Retinal pigment epithelial cell (primary cell): ENCODE results near the gene PDE4B.
A peak's percentile ranks its signal among the peaks of the same experiment; 100 is the strongest.

Source experiments
- DNase-seq: peaks from one replicate; pipeline ENCODE4 v3.0.0-alpha.2; 2010; ENCODE audit warnings: low read depth
- H3K4me3 ChIP-seq: 2 replicates; pipeline ENCODE4 v1.5.1; 2011; ENCODE audit warnings: mild to moderate bottlenecking, low read length, control low read depth, moderate library complexity
- CTCF ChIP-seq: conservative IDR thresholded peaks from 2 replicates; pipeline ENCODE4 v1.5.1; 2011; ENCODE audit warnings: low read depth, low read length, control low read depth, inconsistent platforms

PDE4B gene

GRCh38 chr1:66350001-66350547, 557.4 kb downstream of the PDE4B start:
- no peak for TF ChIP-seq CTCF
- DNase-seq: no peak

DNA sequence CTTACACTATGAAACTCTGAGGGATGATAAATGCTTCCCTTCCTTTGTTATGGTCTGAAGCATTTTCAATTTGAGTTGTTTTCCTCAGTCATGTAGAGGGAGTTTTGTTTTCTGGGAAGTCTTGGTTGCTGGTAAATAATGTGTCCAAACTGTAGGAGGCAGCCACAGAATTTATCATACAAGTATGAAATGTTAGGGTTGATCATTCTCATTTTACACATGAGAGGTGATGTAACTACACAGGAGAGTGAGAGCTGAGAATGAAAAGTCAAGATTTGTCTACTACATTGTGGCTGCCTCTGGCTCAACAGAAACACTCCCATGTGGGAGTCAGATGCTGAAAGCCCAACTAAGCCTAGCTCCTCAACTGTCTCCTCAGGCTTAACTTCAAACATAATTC, 558.8 kb downstream of the PDE4B start:
- no peak for TF ChIP-seq CTCF
- no peak for DNase-seq
- H3K4me3 ChIP-seq: no peak overlapping the region

More at GRCh38 chr1:66350001-66350547, 557.4 kb downstream of the PDE4B start:
- H3K4me3 ChIP-seq: no peak overlapping the region

DNA sequence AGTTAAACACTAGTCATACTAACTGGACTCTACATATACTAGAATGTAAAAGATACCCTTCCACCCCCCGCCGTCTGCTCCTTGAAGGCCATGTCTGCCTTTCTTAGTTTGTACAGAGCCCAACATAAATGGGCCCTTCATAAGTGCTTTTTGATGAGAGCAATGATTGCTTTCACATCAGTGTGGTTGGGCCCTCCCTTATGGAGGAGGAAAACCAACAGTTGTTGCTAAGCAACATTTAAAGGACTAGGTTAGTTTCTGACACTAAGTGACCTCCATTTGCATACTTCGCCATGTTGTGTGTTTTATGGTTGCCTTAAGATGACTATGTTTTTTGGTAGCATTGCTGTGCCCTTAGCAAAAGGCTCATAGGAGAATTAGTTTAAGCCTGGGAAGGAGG, 559.2 kb downstream of the PDE4B start:
- DNase-seq: no peak
- H3K4me3 ChIP-seq: no peak overlapping the region
- TF ChIP-seq CTCF: no peak

GRCh38 chr1:66352792-66353191, 560.1 kb downstream of the PDE4B start:
- no peak overlapping the region for H3K4me3 ChIP-seq
- TF ChIP-seq CTCF: no peak
- no peak for DNase-seq

GRCh38 chr1:66353257-66353656, 560.6 kb downstream of the PDE4B start:
- H3K4me3 ChIP-seq: no peak overlapping the region
- no peak for DNase-seq
- TF ChIP-seq CTCF: no peak

GRCh38 chr1:66354311-66355201, 561.9 kb downstream of the PDE4B start:
- DNase-seq: no peak
- peak; percentile 13 for TF ChIP-seq CTCF
- H3K4me3 ChIP-seq: peak overlapping the region; percentile 9

DNA sequence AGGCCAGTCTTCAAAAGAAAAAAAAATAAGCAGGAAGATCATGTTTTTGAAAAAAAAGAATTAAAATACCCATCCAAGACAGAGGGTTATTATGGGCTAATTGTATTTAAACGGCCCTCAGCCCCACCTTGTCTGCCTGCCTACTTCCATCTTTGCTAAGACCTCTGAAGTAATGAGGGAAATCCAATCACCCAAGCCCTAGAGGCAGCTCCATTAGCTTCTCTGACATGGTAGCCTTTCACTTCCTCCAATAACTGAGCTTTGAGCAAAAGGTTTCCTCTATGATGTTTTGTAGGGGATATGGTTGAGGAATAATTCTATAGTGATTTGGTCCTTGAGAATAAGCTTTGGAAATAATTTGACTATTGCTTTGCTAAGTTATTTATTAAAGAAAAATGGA, 563.1 kb downstream of the PDE4B start:
- no peak for TF ChIP-seq CTCF
- DNase-seq: no peak
- H3K4me3 ChIP-seq: no peak overlapping the region
